ENCODE data around the gene CD55. TPM values are rescaled to one million over a fixed set of nuclear protein-coding genes. Genes with fewer than 3 reads are reported as not detected.

CD55 gene
- total and polyA plus RNA-seq, 2 of the 13 experiments (the other 11 are each of a cell fraction or from before 2014, with no cell fraction given), result 6.0 to 56.0 TPM

DNA sequence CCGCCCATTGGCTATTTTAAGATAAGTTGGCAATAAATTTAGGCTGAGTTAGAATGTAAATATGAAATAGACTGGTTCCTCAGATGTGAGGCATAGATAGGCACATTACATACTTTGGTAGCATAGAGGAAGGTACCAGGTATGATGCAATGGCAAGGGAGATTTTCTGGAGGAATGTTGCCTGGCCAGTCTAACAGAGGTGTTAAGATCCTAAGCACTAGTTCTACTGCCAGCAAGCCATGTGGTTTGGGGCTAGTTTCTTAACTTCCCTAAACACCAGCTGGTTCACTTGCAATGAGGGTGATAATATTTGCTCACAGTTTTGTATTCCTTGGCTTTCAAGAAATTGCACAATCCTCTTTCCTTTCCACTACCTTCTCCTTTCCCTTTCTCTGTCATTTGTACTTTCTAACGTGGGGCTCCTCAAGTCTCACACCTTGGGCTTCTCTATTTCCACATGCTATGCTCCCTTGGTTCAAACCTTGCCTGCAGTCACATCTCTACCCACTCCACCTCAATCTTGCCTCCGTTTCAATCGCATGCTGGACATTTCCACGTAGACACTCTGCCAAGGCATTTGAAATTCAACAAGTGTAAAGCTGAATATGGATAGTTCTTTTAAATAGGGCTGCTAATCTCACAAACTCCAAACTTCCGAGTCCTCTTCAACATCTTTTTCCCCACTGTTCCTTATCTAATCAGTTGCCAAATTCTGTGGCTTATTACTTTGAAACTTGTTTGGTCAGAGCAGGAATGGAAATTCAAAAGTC is 4.7 kb upstream of the CD55 start:
- H4K20me1 ChIP-seq (ENCODE audit: insufficient read depth, low read length), result no peaks in the 10 kb centered on the region
- ATAC-seq (no peak), FAIRE-seq (no peak), DNase-seq (ENCODE audit: low spot score) (no peak)
- intact Hi-C loops (cut with micrococcal nuclease; ENCODE audit: unreplicated experiment), result no loop called here
- no peaks in the 10 kb centered on the region; a peak in 1 of 5 replicates for H3K27me3 ChIP-seq (ENCODE audit: control insufficient read depth in 1 of 2, insufficient read depth in 2 of 2, low read length in 2 of 2)
- no peaks in the 10 kb centered on the region for H3K79me2 ChIP-seq (ENCODE audit: insufficient read depth, low read length)
- no peaks in the 10 kb centered on the region for H3K4me1 ChIP-seq (ENCODE audit: insufficient read depth, low read length)
- POLR2A ChIA-PET, result no interaction called here
- H3K9ac ChIP-seq (ENCODE audit: insufficient read depth, low read depth, low read length), result no peak overlapping the region
- no peak overlapping the region for H3K4me3 ChIP-seq (replicated peaks in 1 of 3; ENCODE audit: insufficient read depth in 1 of 3, low read depth in 2 of 3, low read length in 3 of 3)
- no peak overlapping the region for H2AFZ ChIP-seq (ENCODE audit: low read length)
- no peak overlapping the region for H3K27ac ChIP-seq (ENCODE audit: extremely low read length, insufficient read depth, low read length)
- H3K36me3 ChIP-seq (replicated peaks in 1 of 2; ENCODE audit: control insufficient read depth in 1 of 2, insufficient read depth in 2 of 2, low read length in 2 of 2), result no peaks in the 10 kb centered on the region
- CTCF ChIA-PET (ENCODE audit: low intra/inter-chr PET ratio, low total read pairs), result no interaction called here
- H3K4me2 ChIP-seq (ENCODE audit: low read depth, low read length), result no peak overlapping the region
- in situ Hi-C loops (cut with HindIII; ENCODE audit: extremely low pct_ligation_motif_present, low pct_unique_long_range_greater_than_20kb), result no loop called here
- WGBS (ENCODE audit: low lambda C conversion rate), result 46% methylated on average over 6 of the region's 6 CpGs
- no TSS peak for BruUV-seq (replicated peaks)
- TF ChIP-seq CERS6 (CRISPR knock-in tag; IDR thresholded peaks at IDR 0.05), result no peak
- no peak for TF ChIP-seq SPEN (CRISPR knock-in tag; IDR thresholded peaks at IDR 0.05; ENCODE audit: low read depth)
- TF ChIP-seq CEBPB (IDR thresholded peaks at IDR 0.05; ENCODE audit: borderline replicate concordance, low read depth, low read length), result peak; percentile 55; the same call in 1 of the 2 replicates
- H3K9me3 ChIP-seq (ENCODE audit: low read length), result no peaks in the 10 kb centered on the region

- ATAC-seq, result no peak
- FAIRE-seq, result no peak
- H4K20me1 ChIP-seq (ENCODE audit: insufficient read depth, low read length), result no peaks in the 10 kb centered on the region
- WGBS (ENCODE audit: low lambda C conversion rate), result 76% methylated on average over 3 of the region's 3 CpGs
- peaks cover 4% of the 10 kb centered on the region; the same call in 1 of the 2 replicates for H3K4me1 ChIP-seq (ENCODE audit: insufficient read depth, low read length)
- H3K36me3 ChIP-seq (replicated peaks in 1 of 2; ENCODE audit: control insufficient read depth in 1 of 2, insufficient read depth in 2 of 2, low read length in 2 of 2), result no peaks in the 10 kb centered on the region
- ChIA-PET POLR2A (no interaction called here), CTCF (ENCODE audit: low intra/inter-chr PET ratio, low total read pairs) (no interaction called here)
- no peak overlapping the region for H3K4me2 ChIP-seq (ENCODE audit: low read depth, low read length)
- no peaks in the 10 kb centered on the region; a peak in 2 of 5 replicates for H3K27me3 ChIP-seq (ENCODE audit: control insufficient read depth in 1 of 2, insufficient read depth in 2 of 2, low read length in 2 of 2)
- no TSS peak for BruUV-seq (replicated peaks)
- no peak overlapping the region for H2AFZ ChIP-seq (ENCODE audit: low read length)
- H3K9me3 ChIP-seq (ENCODE audit: low read length), result no peaks in the 10 kb centered on the region
- H3K9ac ChIP-seq (ENCODE audit: insufficient read depth, low read depth, low read length), result no peak overlapping the region
- no peak overlapping the region for H3K4me3 ChIP-seq (replicated peaks in 1 of 3; ENCODE audit: insufficient read depth in 1 of 3, low read depth in 2 of 3, low read length in 3 of 3)
- intact Hi-C loops (cut with micrococcal nuclease; ENCODE audit: unreplicated experiment) (no loop called here), in situ Hi-C loops (cut with HindIII; ENCODE audit: extremely low pct_ligation_motif_present, low pct_unique_long_range_greater_than_20kb) (no loop called here)
- no peak for DNase-seq (ENCODE audit: low spot score)
- no peak overlapping the region for H3K27ac ChIP-seq (ENCODE audit: extremely low read length, insufficient read depth, low read length)
- no peaks in the 10 kb centered on the region for H3K79me2 ChIP-seq (ENCODE audit: insufficient read depth, low read length)
- TF ChIP-seq CENPBD1 (CRISPR knock-in tag; IDR thresholded peaks at IDR 0.05; ENCODE audit: borderline replicate concordance, low read depth) (no peak), ZBTB49 (CRISPR knock-in tag; IDR thresholded peaks at IDR 0.05; ENCODE audit: borderline replicate concordance) (no peak), ZNF800 (CRISPR knock-in tag; IDR thresholded peaks at IDR 0.05) (no peak)
Observed at GRCh38 chr1:207317561-207317960, 3.9 kb upstream of the CD55 start.
